Raji (cell line): Measurements from ENCODE around the gene TOM1L2.

Experiments
- POLR2A ChIP-seq: IDR thresholded peaks from 2 replicates; pipeline ENCODE4 v1.6.1; 2011; ENCODE audit warnings: low read depth, low read length, control low read depth; ENCODE audit not compliant: insufficient read depth

TOM1L2 gene

GRCh38 chr17:17826942-17827785 lies 145.0 kb downstream of the TOM1L2 start:
- TF ChIP-seq POLR2A: no peak

- no peak for TF ChIP-seq POLR2A
Measured at GRCh38 chr17:17826342-17826713, 145.9 kb downstream of the TOM1L2 start.

GRCh38 chr17:17824783-17825614 lies 147.2 kb downstream of the TOM1L2 start:
- no peak for TF ChIP-seq POLR2A

DNA sequence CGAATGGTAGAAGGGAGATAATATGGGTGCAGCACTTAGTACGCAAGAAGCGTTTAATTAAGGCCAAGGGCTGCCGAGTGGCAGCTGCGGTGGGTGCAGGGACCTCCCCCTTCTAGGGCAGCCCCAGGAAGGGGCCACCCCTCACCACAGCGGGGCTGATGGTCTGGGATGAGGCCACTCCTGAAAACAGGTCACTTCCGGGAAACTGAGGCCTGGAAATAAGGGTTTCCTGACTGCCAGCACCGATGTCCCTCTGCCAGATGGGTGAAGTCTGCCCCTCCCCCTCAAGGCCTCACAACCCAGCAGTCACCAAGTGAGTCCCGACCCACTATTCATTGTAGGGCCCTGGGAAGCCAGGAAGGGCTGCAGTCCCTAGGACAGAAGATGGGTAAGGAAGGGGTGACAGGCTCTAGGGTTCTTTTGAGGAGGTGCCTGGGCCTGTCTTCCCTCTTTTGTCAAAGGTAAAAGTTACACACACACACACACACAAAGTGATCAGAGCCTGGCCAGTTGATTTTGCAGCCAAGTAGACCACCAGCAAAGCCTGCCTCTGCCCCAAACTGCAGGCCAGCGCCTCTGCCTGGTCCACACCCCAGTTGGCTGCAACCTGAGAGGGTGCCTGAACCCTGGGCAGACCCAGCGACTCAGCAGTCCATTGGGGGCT lies 147.9 kb downstream of the TOM1L2 start:
- TF ChIP-seq POLR2A: no peak

- TF ChIP-seq POLR2A: peak; percentile 67
Measured at GRCh38 chr17:17823433-17824118, 148.6 kb downstream of the TOM1L2 start.

DNA sequence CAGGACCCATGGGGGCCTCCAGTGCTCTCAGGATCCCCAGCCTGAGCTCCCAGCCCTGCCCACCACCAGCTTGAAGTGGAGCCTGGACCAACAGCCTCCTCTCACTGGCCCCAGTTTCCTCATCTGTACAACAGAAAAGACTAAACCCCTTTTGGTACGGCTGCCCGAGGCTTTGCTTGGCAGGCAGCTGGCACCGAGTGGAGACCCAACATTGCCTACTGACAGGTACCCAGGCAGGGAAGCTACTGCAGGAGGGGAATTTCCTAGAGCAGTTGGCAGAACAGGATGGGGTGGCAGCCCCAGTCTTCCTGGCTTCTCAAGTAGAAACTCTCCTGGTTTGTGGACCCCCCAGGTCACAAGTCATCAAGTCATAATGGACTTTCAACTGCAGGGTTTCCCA lies 149.6 kb downstream of the TOM1L2 start:
- TF ChIP-seq POLR2A: no peak

- TF ChIP-seq POLR2A: no peak
Measured at GRCh38 chr17:17822189-17822588, 150.0 kb downstream of the TOM1L2 start.

DNA sequence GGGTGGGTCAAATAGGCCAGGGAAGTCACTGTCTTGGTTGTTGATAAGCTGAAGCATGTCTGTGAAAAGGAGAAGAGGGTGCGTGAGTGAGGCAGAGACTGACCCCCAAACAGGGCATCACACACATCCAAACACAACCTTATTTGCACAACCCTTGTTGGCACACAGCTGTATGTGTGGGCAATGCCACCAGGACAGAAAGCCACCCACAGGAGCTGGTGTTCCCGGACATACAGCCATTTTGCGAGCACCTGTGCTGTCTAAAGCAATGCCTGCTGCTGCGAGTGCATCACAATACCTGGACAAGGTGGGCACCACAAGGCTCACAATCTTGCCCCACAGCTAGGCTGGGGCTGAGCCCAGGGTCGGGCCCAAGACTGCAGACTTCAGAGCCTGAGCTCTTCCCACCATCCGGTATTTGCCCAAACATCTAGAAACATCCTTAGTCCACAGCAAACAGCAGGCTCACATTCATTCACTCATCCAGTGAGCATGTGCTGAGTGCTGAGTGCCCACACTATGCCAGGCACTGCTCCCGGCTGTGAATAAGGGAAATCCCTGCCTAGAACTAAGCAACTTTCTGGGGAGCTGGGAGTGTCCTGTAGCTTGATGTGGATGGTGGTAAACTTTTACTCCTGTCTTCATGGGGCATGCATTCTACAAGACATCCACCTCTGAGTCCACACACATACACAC lies 151.6 kb downstream of the TOM1L2 start:
- TF ChIP-seq POLR2A: no peak

DNA sequence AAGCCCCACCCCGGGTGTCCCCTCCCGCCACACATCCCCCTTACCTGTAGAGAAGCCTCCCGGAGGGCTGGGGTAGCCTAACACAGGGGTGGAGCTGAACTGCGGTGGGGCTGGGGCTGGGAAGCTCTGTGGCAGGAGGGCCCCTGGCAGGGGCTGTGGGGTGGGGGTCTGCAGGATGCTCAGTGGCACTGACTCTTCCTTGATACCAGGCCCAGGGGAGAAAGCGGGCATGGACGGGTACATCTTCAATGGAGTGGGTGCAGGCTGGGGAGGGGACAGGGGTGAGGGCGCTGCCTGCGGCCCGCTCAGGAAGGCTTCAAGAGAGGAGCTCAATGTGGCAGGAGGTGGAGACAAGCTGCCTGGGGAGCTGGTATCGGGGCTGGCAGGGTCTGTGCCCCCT lies 152.2 kb downstream of the TOM1L2 start:
- no peak for TF ChIP-seq POLR2A

- no peak for TF ChIP-seq POLR2A
Measured at GRCh38 chr17:17819561-17819995, 152.6 kb downstream of the TOM1L2 start.

DNA sequence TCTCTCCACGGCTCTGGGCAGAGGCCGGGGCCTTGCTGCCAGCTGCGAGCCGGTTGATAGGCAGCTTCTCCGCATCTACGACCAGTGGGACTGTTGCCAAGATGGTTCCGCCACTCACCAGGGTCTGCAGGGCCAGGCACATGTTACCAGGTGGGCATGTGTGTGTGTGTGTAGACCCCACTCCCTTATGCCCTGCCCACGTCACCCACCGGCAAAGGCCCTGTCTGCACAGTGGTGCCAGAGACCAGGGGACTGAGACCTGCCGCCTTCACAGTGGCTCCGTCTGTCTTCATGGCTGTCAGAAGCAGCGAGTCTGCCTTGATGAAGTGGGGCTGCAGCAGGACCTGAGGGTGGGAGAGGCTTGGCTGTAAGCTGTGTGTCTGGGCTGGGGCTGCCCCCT lies 153.1 kb downstream of the TOM1L2 start:
- no peak for TF ChIP-seq POLR2A

GRCh38 chr17:17818088-17818526 lies 154.1 kb downstream of the TOM1L2 start:
- TF ChIP-seq POLR2A: no peak

DNA sequence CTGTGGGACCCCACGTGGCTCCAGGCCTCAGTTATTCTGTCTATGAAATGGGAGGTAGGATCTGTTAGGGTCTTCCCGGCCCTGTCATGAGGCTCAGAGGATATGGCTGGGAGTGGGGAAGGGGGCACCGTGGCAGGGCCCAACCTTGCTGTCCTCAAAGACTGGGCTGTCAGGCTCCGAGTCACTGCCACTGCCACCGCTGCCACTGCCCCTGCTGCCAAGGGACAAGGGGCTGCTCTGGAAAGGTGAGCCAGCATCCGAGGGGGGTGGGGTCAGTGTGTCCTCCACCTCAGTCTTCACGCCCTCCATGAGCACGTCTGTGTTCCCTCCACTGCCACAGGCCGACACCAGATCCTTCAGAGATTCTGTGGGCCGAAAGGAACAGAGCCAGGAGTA lies 154.7 kb downstream of the TOM1L2 start:
- TF ChIP-seq POLR2A: no peak

DNA sequence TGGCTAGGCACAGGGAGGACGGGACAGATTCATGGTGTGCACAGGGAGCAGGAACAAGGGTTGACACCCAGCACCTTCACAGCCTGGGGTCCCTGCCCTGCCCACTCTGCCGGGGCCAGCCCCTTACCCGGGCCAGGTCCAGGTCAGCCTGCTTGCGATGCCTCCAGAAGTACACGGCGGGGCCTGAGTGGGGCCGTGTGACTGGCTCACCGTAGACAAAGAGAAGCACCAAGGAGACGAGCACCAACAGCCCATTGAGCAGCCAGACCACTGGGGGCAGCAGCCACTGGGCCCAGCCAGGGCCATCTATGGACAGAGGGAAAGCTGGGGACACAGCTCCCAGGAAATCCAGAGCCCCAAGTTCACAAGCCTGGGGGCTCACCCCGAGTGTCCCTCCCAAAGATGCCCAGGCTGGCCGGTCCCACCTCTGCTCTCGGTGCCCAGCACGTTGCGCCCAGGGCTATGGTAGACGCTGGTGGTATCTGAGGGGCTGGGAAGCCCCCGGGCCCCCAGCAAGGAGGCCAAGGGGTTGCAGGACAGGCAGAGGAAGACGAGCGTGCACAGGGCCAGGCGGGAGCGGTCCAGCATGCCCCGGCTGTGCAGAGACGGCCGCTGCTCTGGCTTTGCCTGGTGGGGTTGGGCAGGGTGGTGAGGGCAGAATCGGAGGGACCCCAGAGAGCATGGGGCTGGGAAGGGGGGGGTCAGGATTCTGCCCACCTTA lies 155.2 kb downstream of the TOM1L2 start:
- no peak for TF ChIP-seq POLR2A
